Suprapubic skin (tissue), 4 donors: ENCODE results near the gene RGS7. TPM values are rescaled to one million over a fixed set of nuclear protein-coding genes. Genes with fewer than 3 reads are reported as not detected.

Source experiments
- DNase-seq, 2 donors: peaks; one replicate each; pipeline ENCODE4 v3.0.0-alpha.2; 2019; ENCODE audit warnings: low spot score in 2 of 2
- H3K27ac ChIP-seq: fragments of 200-600 bp; sonication (generic); one replicate; pipeline ENCODE4 v1.5.1; 2019
- H3K27me3 ChIP-seq: fragments of 200-600 bp; sonication (generic); one replicate; pipeline ENCODE4 v1.5.1; 2019
- H3K36me3 ChIP-seq: fragments of 200-600 bp; sonication (generic); one replicate; pipeline ENCODE4 v1.5.1; 2019
- H3K4me1 ChIP-seq: fragments of 200-600 bp; sonication (generic); one replicate; pipeline ENCODE4 v1.5.1; 2019
- H3K4me3 ChIP-seq: fragments of 200-600 bp; sonication (generic); one replicate; pipeline ENCODE4 v1.5.1; 2019; ENCODE audit warnings: mild to moderate bottlenecking
- H3K9me3 ChIP-seq: fragments of 200-600 bp; sonication (generic); one replicate; pipeline ENCODE4 v1.5.1; 2019
- CTCF ChIP-seq, 2 donors: fragments of 200-600 bp in 1 of 2; fragments of 450-650 bp in 1 of 2; sonication (generic) in 1 of 2; IDR thresholded peaks; one replicate each; pipeline ENCODE4 v1.5.1; 2016 to 2019; ENCODE audit warnings: antibody characterized with exemption in 2 of 2, mild to moderate bottlenecking in 1 of 2, moderate library complexity in 1 of 2
- EP300 ChIP-seq: sonication (generic); formaldehyde crosslinking; IDR thresholded peaks from one replicate; pipeline ENCODE4 v1.6.1; 2017; ENCODE audit warnings: antibody characterized with exemption
- POLR2A ChIP-seq, 2 donors: fragments of 450-650 bp; IDR thresholded peaks; one replicate each; pipeline ENCODE4 v1.6.1; 2017; ENCODE audit warnings: antibody characterized with exemption in 2 of 2, mild to moderate bottlenecking in 2 of 2, moderate library complexity in 2 of 2
- POLR2AphosphoS5 ChIP-seq, 3 donors: sonication (generic); formaldehyde crosslinking; IDR thresholded peaks; one replicate each; pipeline ENCODE4 v1.6.1; 2017; ENCODE audit warnings: antibody characterized with exemption in 3 of 3
- WGBS: methylation state at CpG from one replicate; pipeline ENCODE4 v1.1.5; 2018; 5-methylcytosine and 5-hydroxymethylcytosine counted together
- total RNA-seq, 4 donors: library from RNA; depleted of rRNA; stranded (reverse); fragments of >200 nt; gene quantifications; one replicate each; pipeline ENCODE4 v1.1.0, GENCODE V29; 2016

Gene RGS7
- total RNA-seq, 4 donors from 2014 or later: not detected

GRCh38 chr1:241217516-241217915 lies 139.5 kb downstream of the RGS7 start:
- Histone ChIP-seq H3K4me3 (no peak overlapping the region), H3K9me3 (peaks cover 3% of the 10 kb centered on the region), H3K4me1 (no peaks in the 10 kb centered on the region), H3K27ac (no peak overlapping the region), H3K27me3 (no peaks in the 10 kb centered on the region), H3K36me3 (no peaks in the 10 kb centered on the region)
- TF ChIP-seq CTCF (IDR thresholded peaks at IDR 0.05) (no peak), EP300 (no peak), POLR2AphosphoS5 (IDR thresholded peaks at IDR 0.05) (no peak), POLR2A (IDR thresholded peaks at IDR 0.05) (no peak)
- 65% methylated on average over 2 of the region's 2 CpGs for WGBS
- no peak for DNase-seq

- H3K27me3 ChIP-seq: no peaks in the 10 kb centered on the region
- H3K27ac ChIP-seq: no peak overlapping the region
- H3K4me1 ChIP-seq: no peaks in the 10 kb centered on the region
- H3K36me3 ChIP-seq: no peaks in the 10 kb centered on the region
- WGBS: 89% methylated on average over 9 of the region's 9 CpGs
- peaks cover 3% of the 10 kb centered on the region for H3K9me3 ChIP-seq
- DNase-seq: no peak
- TF ChIP-seq POLR2AphosphoS5 (IDR thresholded peaks at IDR 0.05) (no peak), POLR2A (IDR thresholded peaks at IDR 0.05) (no peak), CTCF (IDR thresholded peaks at IDR 0.05) (no peak), EP300 (no peak)
- H3K4me3 ChIP-seq: no peak overlapping the region
Observed at GRCh38 chr1:241215683-241216082, 141.3 kb downstream of the RGS7 start.

GRCh38 chr1:241215203-241215602 lies 141.8 kb downstream of the RGS7 start:
- 35% methylated on average over 4 of the region's 4 CpGs for WGBS
- H3K4me1 ChIP-seq: no peaks in the 10 kb centered on the region
- H3K27me3 ChIP-seq: no peaks in the 10 kb centered on the region
- no peak overlapping the region for H3K4me3 ChIP-seq
- TF ChIP-seq POLR2AphosphoS5 (IDR thresholded peaks at IDR 0.05): no peak
- no peak for TF ChIP-seq POLR2A (IDR thresholded peaks at IDR 0.05)
- no peak for TF ChIP-seq CTCF (IDR thresholded peaks at IDR 0.05)
- no peak for TF ChIP-seq EP300
- DNase-seq: no peak
- peaks cover 3% of the 10 kb centered on the region for H3K9me3 ChIP-seq
- H3K36me3 ChIP-seq: no peaks in the 10 kb centered on the region
- H3K27ac ChIP-seq: no peak overlapping the region

- no peak for DNase-seq
- H3K4me3 ChIP-seq: no peak overlapping the region
- H3K4me1 ChIP-seq: no peaks in the 10 kb centered on the region
- no peak for TF ChIP-seq POLR2A (IDR thresholded peaks at IDR 0.05)
- no peak for TF ChIP-seq EP300
- TF ChIP-seq POLR2AphosphoS5 (IDR thresholded peaks at IDR 0.05): no peak
- TF ChIP-seq CTCF (IDR thresholded peaks at IDR 0.05): no peak
- no peak overlapping the region for H3K27ac ChIP-seq
- no peaks in the 10 kb centered on the region for H3K36me3 ChIP-seq
- peaks cover 3% of the 10 kb centered on the region for H3K9me3 ChIP-seq
- no peaks in the 10 kb centered on the region for H3K27me3 ChIP-seq
- WGBS: 56% methylated on average over 8 of the region's 8 CpGs
Observed at GRCh38 chr1:241213139-241213538, 143.9 kb downstream of the RGS7 start.

GRCh38 chr1:241212628-241213027 lies 144.4 kb downstream of the RGS7 start:
- Histone ChIP-seq H3K9me3 (peaks cover 3% of the 10 kb centered on the region), H3K4me1 (no peaks in the 10 kb centered on the region), H3K36me3 (no peaks in the 10 kb centered on the region), H3K27me3 (no peaks in the 10 kb centered on the region), H3K27ac (no peak overlapping the region), H3K4me3 (no peak overlapping the region)
- TF ChIP-seq EP300: no peak
- TF ChIP-seq CTCF (IDR thresholded peaks at IDR 0.05): no peak
- 77% methylated on average over 6 of the region's 6 CpGs for WGBS
- no peak for DNase-seq
